ENCODE results near the gene TGFBR3L. TPM values are rescaled to one million over a fixed set of nuclear protein-coding genes. Genes with fewer than 3 reads are reported as not detected.
A peak's percentile ranks its signal among the peaks of the same experiment; 100 is the strongest.
"Not testable (repeated sequence)": the region's sequence is repeated elsewhere in the genome, so short reads cannot be mapped to it uniquely, and the experiment has no call there.

TGFBR3L gene
- total RNA-seq, 1 experiment from 2014 or later, result 10.9 TPM

- DNase-seq (ENCODE audit: extremely low read depth, low read depth), result no peak
These were observed 1.7 kb downstream of the TGFBR3L start for GRCh38 chr19:7916103-7916954.

GRCh38 chr19:7916955-7917266 lies 2.3 kb downstream of the TGFBR3L start:
- no peak for DNase-seq (ENCODE audit: extremely low read depth, low read depth)

- peak; percentile 51 for DNase-seq (ENCODE audit: extremely low read depth, low read depth)
These were observed 2.8 kb downstream of the TGFBR3L start for GRCh38 chr19:7917267-7918061.

GRCh38 chr19:7918062-7918614 lies 3.5 kb downstream of the TGFBR3L start:
- DNase-seq (ENCODE audit: extremely low read depth, low read depth), result not testable (repeated sequence)

- no peak for DNase-seq (ENCODE audit: extremely low read depth, low read depth)
These were observed 4.2 kb downstream of the TGFBR3L start for GRCh38 chr19:7918615-7919421.

GRCh38 chr19:7919610-7920518 lies 5.2 kb downstream of the TGFBR3L start, which contains the start of gene SNAPC2:
TSS of gene SNAPC2 (plus strand) at chr19:7920338. CDS start at chr19:7920367, 29 bp downstream.
- peak; percentile 83 for DNase-seq (ENCODE audit: extremely low read depth, low read depth)

GRCh38 chr19:7920519-7921301 lies 6.1 kb downstream of the TGFBR3L start:
- peak; percentile 92 for DNase-seq (ENCODE audit: extremely low read depth, low read depth)

GRCh38 chr19:7921302-7921966 lies 6.8 kb downstream of the TGFBR3L start:
- DNase-seq (ENCODE audit: extremely low read depth, low read depth), result no peak

GRCh38 chr19:7921967-7922835 lies 7.6 kb downstream of the TGFBR3L start:
- no peak for DNase-seq (ENCODE audit: extremely low read depth, low read depth)

- no peak for DNase-seq (ENCODE audit: extremely low read depth, low read depth)
These were observed 8.2 kb downstream of the TGFBR3L start for GRCh38 chr19:7922836-7923195.

- no peak for DNase-seq (ENCODE audit: extremely low read depth, low read depth)
These were observed 8.9 kb downstream of the TGFBR3L start for GRCh38 chr19:7923295-7924191.

GRCh38 chr19:7924241-7924640 lies 9.6 kb downstream of the TGFBR3L start:
- no peak for DNase-seq (ENCODE audit: extremely low read depth, low read depth)

GRCh38 chr19:7924651-7925170 lies 10.1 kb downstream of the TGFBR3L start:
- DNase-seq (ENCODE audit: extremely low read depth, low read depth), result no peak

GRCh38 chr19:7925171-7925851 lies 10.7 kb downstream of the TGFBR3L start:
- peak; percentile 63 for DNase-seq (ENCODE audit: extremely low read depth, low read depth)

GRCh38 chr19:7926021-7926726 lies 11.5 kb downstream of the TGFBR3L start, which contains the start of gene CTXN1:
TSS of gene CTXN1 (minus strand) at chr19:7926135. CDS start at chr19:7925538, 597 bp downstream.
- no peak for DNase-seq (ENCODE audit: extremely low read depth, low read depth)
